Left ventricle myocardium inferior (tissue), 1 donor: Measurements from ENCODE around the gene BTBD16. TPM values are rescaled to one million over a fixed set of nuclear protein-coding genes. Genes with fewer than 3 reads are reported as not detected.

Experiments
- DNase-seq: peaks from one replicate; pipeline ENCODE4 v3.0.0-alpha.2; 2020
- H3K27ac ChIP-seq: fragments of 200-600 bp; replicated peaks from 2 replicates; pipeline ENCODE4 v1.8.0; 2021
- H3K27me3 ChIP-seq: fragments of 200-600 bp; 2 replicates; pipeline ENCODE4 v1.8.0; 2021; ENCODE audit warnings: low read depth
- H3K36me3 ChIP-seq: fragments of 200-600 bp; 2 replicates; pipeline ENCODE4 v1.8.0; 2021
- H3K4me1 ChIP-seq: fragments of 200-600 bp; 2 replicates; pipeline ENCODE4 v1.8.0; 2021
- H3K4me3 ChIP-seq: fragments of 200-600 bp; 2 replicates; pipeline ENCODE4 v1.8.0; 2021; ENCODE audit warnings: mild to moderate bottlenecking, moderate library complexity
- H3K9me3 ChIP-seq: fragments of 200-600 bp; replicated peaks from 2 replicates; pipeline ENCODE4 v1.8.0; 2021
- CTCF ChIP-seq: fragments of 200-600 bp; IDR thresholded peaks from 2 replicates; pipeline ENCODE4 v1.8.0; 2021; ENCODE audit warnings: antibody characterized with exemption, mild to moderate bottlenecking, borderline replicate concordance
- intact Hi-C: fragments of 100-400 bp; cut with micrococcal nuclease; formaldehyde crosslinking; loops from one replicate; pipeline ENCODE4 v1.11.0; 2022
- total RNA-seq: library from RNA; stranded (reverse); fragmentation: NEBNext Ultra II Directional; extraction: Animal tissue kit (Norgen Biotek cat#: 25700); gene quantifications from one replicate; pipeline ENCODE4 v1.2.1, GENCODE V29; 2021
- donor health status: DM: no; HTN: yes; CAD: no; lungs with severe emphysema.

The BTBD16 gene
- total RNA-seq, 1 donor from 2014 or later, result not detected

DNA sequence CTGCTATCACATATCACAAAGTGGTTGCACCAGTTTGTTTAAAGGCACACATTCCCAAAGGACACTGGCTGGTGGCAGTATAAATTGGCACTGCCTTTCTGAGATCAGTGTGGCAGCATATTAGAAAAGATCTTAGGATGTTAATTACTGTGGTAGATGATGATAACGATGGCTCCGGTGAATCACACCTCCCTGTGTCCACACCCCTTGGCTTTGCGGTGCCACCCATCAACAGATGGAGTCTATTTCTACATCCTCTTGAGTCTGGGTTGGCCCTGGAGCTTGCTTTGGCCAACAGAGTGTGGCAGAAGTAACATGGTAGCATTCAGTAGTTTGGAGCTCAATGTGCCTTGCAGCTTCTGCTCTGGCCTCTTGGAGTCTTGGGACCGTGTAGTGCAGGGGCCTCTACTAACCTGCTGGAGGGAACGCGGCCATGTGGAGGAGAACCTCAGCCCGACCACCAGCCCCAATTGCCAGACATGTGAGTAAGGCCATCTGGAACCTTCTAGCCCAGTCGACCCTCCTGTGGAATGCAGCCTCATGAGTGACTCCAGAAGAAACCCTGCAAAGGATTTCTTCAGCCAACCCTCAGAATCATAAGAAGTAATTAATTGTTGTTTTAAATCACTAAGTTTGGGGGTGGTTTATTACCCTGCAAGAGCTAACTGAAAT lies 76.2 kb downstream of the BTBD16 start:
- no peak overlapping the region for H3K4me3 ChIP-seq
- no peak for TF ChIP-seq CTCF
- H3K27ac ChIP-seq, result no peak overlapping the region
- intact Hi-C loops, result no loop called here
- peaks cover 20% of the 10 kb centered on the region for H3K4me1 ChIP-seq
- no peak for DNase-seq
- no peaks in the 10 kb centered on the region for H3K36me3 ChIP-seq
- no peaks in the 10 kb centered on the region for H3K27me3 ChIP-seq
- H3K9me3 ChIP-seq, result no peaks in the 10 kb centered on the region

DNA sequence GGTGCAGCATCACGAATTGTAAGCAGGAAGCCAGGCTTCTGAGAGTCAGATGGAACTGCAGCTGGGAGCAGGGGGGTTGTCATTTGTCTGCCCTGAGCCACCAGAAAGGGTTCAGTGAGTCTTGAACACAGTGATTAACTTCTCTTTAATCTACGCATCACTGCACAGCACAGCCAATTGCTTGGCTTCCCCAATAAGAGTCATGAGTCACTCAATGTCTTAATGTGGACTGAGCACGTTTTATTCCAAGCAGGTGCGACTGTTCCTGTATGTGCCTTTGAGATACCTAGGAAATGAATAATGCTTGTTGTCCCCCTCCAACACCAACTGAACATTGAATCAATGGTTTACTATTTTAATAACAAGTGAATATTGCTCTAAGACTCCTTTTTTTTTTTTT lies 77.4 kb downstream of the BTBD16 start:
- Histone ChIP-seq H3K4me1 (peaks cover 11% of the 10 kb centered on the region), H3K4me3 (no peak overlapping the region), H3K27me3 (no peaks in the 10 kb centered on the region), H3K27ac (no peak overlapping the region), H3K36me3 (no peaks in the 10 kb centered on the region), H3K9me3 (no peaks in the 10 kb centered on the region)
- TF ChIP-seq CTCF, result no peak
- no peak for DNase-seq
- intact Hi-C loops, result no loop called here

DNA sequence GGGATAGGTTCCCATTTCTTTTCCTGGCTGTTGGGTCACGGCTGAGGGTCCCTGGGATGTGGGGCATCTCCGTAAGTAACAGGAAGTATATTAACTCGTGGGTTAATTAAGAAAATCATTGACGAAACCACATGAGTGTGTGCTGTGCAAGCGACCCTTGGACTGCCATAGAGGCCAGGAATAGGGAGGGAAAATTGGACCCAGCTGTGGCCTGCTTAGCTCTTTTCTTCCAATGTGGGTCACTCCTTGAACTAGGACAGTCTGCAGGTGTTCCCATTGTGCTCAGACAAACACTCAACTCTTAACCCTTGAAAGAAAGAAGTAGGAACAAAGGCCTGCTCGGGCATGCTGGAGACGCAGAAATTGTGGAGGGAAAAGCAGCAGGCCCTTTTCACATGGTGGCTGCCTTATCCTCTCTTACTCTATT lies 77.9 kb downstream of the BTBD16 start:
- Histone ChIP-seq H3K4me1 (peaks cover 11% of the 10 kb centered on the region), H3K9me3 (no peaks in the 10 kb centered on the region), H3K36me3 (no peaks in the 10 kb centered on the region), H3K27me3 (no peaks in the 10 kb centered on the region), H3K27ac (no peak overlapping the region), H3K4me3 (no peak overlapping the region)
- intact Hi-C loops, result no loop called here
- DNase-seq, result no peak
- TF ChIP-seq CTCF, result no peak

DNA sequence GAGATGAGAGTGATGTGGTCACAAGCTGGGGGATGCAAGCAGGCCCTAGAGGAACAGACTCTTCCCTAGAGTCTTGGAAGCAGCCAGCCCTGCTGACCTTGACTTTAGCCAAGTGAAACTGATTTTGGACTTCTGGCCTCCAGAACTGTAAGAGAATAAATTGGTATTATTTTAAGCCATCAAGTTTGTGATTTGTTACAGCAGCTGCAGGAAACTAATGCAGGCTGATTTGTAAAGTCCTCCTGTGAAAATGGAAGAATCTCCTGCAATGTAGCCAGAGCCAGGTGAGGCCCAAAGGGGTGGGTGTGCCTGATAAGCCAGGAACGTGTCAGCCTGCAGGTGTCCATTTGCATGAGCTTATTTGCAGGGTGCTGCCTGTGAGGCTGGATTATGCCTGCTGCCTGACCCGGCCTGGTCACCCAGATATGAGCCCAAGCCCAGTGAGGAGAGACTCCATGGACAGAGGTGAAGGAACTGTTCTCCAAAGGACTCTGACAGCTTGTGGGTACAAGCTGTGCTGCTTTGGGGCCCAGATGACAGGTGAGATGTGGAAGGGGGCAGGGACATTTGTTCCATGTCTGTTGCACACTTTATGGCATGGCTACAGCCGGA lies 78.8 kb downstream of the BTBD16 start:
- intact Hi-C loops, result no loop called here
- Histone ChIP-seq H3K4me1 (peaks cover 1% of the 10 kb centered on the region), H3K36me3 (no peaks in the 10 kb centered on the region), H3K9me3 (no peaks in the 10 kb centered on the region), H3K4me3 (no peak overlapping the region), H3K27ac (no peak overlapping the region), H3K27me3 (no peaks in the 10 kb centered on the region)
- no peak for TF ChIP-seq CTCF
- DNase-seq, result no peak

DNA sequence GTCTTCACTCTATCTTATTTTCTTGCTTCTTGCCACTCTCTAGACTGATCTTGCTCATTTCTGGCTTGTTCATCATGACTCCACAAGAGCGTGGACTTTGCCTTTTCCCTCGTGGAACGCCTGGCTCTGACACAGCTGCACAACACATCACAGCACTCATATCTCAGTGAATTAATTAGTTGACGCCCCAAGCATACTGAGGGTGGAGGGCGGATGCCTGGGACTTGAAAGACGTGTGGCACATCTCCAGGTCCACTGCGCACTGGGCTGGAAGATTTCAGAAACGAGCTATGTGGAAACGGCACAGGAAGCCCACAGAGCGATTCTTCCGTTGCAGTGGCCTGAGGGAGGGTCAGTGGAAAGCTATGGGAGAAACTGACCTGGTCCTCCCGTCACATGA lies 79.8 kb downstream of the BTBD16 start:
- intact Hi-C loops, result no loop called here
- no peaks in the 10 kb centered on the region for H3K36me3 ChIP-seq
- H3K4me3 ChIP-seq, result no peak overlapping the region
- DNase-seq, result no peak
- H3K4me1 ChIP-seq, result no peaks in the 10 kb centered on the region
- no peak overlapping the region for H3K27ac ChIP-seq
- no peak for TF ChIP-seq CTCF
- H3K27me3 ChIP-seq, result no peaks in the 10 kb centered on the region
- H3K9me3 ChIP-seq, result no peaks in the 10 kb centered on the region
